Right lobe of liver (tissue), 6 donors: ENCODE data around the gene SPANXN4. TPM values are rescaled to one million over a fixed set of nuclear protein-coding genes. Genes with fewer than 3 reads are reported as not detected.

ENCODE experiments used
- ATAC-seq, 4 donors: fragments of 200-7000 bp; cut with Tn5 transposase; one replicate each; pipeline ENCODE4 v1.9.1; 2020; ENCODE audit warnings: mild to moderate bottlenecking in 4 of 4, moderate library complexity in 4 of 4
- DNase-seq, 3 donors: peaks; one replicate each; pipeline ENCODE4 v3.0.0-alpha.2; 2020
- H3K27ac ChIP-seq, 3 donors: fragments of 200-600 bp; one replicate each; pipeline ENCODE4 v1.8.0; 2022
- H3K27me3 ChIP-seq, 2 donors: fragments of 200-600 bp; one replicate each; pipeline ENCODE4 v1.8.0; 2022
- H3K36me3 ChIP-seq, 4 donors: fragments of 200-600 bp; sonication (generic) in 1 of 4; one replicate each; pipeline versions ENCODE4 v1.5.1 to v1.8.0; 2017 to 2022; ENCODE audit warnings: control low read depth in 1 of 4
- H3K4me1 ChIP-seq, 4 donors: fragments of 200-600 bp; sonication (generic) in 1 of 4; one replicate each; pipeline versions ENCODE4 v1.5.1 to v1.8.0; 2017 to 2022; ENCODE audit warnings: control low read depth in 1 of 4
- H3K4me3 ChIP-seq, 3 donors: fragments of 200-600 bp; one replicate each; pipeline ENCODE4 v1.8.0; 2022
- H3K9me3 ChIP-seq, 4 donors: fragments of 200-600 bp; sonication (generic) in 1 of 4; one replicate each; pipeline versions ENCODE4 v1.5.1 to v1.8.0; 2017 to 2022; ENCODE audit warnings: control low read depth in 1 of 4
- CTCF ChIP-seq, 4 donors: fragments of 200-600 bp in 3 of 4; fragments of 450-650 bp in 1 of 4; IDR thresholded peaks; one replicate each; pipeline versions ENCODE4 v1.5.1 to v1.8.0; 2016 to 2022; ENCODE audit warnings: antibody characterized with exemption in 4 of 4, mild to moderate bottlenecking in 2 of 4
- POLR2A ChIP-seq: fragments of 450-650 bp; IDR thresholded peaks from one replicate; pipeline ENCODE4 v1.6.1; 2017; ENCODE audit warnings: antibody characterized with exemption, mild to moderate bottlenecking
- WGBS: methylation state at CpG from one replicate; pipeline ENCODE4 v1.1.6; 2018; ENCODE audit warnings: low coverage, low lambda C conversion rate; ENCODE audit not compliant: insufficient coverage; ENCODE audit errors: missing lambda C conversion rate; 5-methylcytosine and 5-hydroxymethylcytosine counted together
- intact Hi-C, 2 donors: fragments of 100-400 bp; cut with DNase I; formaldehyde crosslinking; loops; one replicate each; pipeline versions ENCODE4 v1.11.2 to v1.14.1; 2022
- long read RNA-seq: library from polyadenylated mRNA; unstranded; transcript quantifications from one replicate; pipeline ENCODE4 v2.0.0, GENCODE V29; 2019
- total RNA-seq, 6 experiments: library from RNA; depleted of rRNA in 2 of 6; stranded (reverse); fragments of >200 nt in 2 of 6; fragmentation: NEBNext Ultra II Directional in 3 of 6; extraction: Animal tissue kit (Norgen Biotek cat#: 25700) in 3 of 6; gene quantifications; one replicate each; pipeline versions ENCODE4 v1.1.0 to v1.2.4, GENCODE V29; 2016 to 2023
- donor health status: DM: no; HTN: yes; CAD: no.
- donor health status: DM: no; HTN: no; CAD: no.
- donor health status: DM: no; HTN: no; CAD: no.
- donor health status: DM: no; HTN: yes; CAD: no.
- donor health status: DM: no; HTN: yes; CAD: no.

Gene SPANXN4, protein sequence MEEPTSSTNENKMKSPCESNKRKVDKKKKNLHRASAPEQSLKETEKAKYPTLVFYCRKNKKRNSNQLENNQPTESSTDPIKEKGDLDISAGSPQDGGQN
- not detected for total RNA-seq
- long read RNA-seq: 0 reads

- 50% methylated on average over 1 of the region's 2 CpGs for WGBS
These were observed at the start of gene SPANXN4 for GRCh38 chrX:143025628-143026027. TSS of gene SPANXN4 (plus strand) at chrX:143025928. CDS start at chrX:143026015, 87 bp downstream.

DNA sequence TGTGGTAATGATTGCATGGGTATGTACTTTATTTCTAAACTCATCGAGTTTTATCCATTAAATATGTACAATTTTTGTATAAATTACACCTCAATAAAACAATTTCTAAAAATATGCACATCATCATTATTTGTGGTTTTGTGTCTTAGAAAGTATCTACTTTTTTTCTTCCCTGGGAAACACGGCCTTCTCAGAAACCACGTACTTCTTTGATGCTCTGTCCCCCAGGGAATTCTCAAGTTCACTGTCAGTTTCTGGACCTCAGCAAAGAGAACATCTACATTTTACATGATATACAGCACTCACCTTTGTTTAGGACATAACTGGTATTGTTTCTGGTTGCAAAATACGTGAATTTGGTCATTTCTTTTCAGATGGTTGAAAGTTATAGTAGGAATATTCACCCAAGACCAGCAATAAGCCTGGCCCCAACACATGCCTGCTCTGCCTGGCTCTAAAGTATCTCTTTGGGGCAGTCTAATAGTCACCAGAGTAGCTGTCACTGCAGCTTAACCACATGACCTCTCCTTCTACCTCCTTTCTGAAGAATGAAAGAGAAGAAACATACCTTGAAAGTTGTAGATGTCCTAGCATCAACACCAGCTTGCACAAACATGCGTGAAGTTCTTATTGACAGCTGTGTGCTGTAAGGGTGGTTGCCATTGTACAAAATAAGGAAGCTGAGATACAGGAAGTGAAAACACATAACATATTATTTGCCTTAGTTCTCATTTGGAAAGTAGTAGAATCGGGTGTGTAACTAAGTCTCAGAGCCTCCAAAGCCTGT, 48.4 kb upstream of the SPANXN4 start:
- H3K36me3 ChIP-seq: no peaks in the 10 kb centered on the region
- no peak overlapping the region for H3K4me3 ChIP-seq
- WGBS: 45% methylated on average over 6 of the region's 6 CpGs
- no peaks in the 10 kb centered on the region for H3K9me3 ChIP-seq
- no peaks in the 10 kb centered on the region for H3K4me1 ChIP-seq
- H3K27me3 ChIP-seq: no peaks in the 10 kb centered on the region
- DNase-seq: no peak
- no peak overlapping the region for H3K27ac ChIP-seq
- TF ChIP-seq POLR2A: no peak
- no peak for TF ChIP-seq CTCF (IDR thresholded peaks at IDR 0.05)
- intact Hi-C loops: no loop called here
- no peak for ATAC-seq

More at GRCh38 chrX:143025628-143026027, at the start of gene SPANXN4:
- Histone ChIP-seq H3K36me3 (no peaks in the 10 kb centered on the region), H3K4me3 (no peak within 1 kb of the TSS), H3K27ac (no peak within 1 kb of the TSS), H3K9me3 (no peaks in the 10 kb centered on the region), H3K27me3 (no peaks in the 10 kb centered on the region), H3K4me1 (no peaks in the 10 kb centered on the region)
- TF ChIP-seq POLR2A (no peak), CTCF (IDR thresholded peaks at IDR 0.05) (no peak)
- DNase-seq: no peak
- ATAC-seq: no peak
- intact Hi-C loops: no loop called here

GRCh38 chrX:142978130-142978684, 47.5 kb upstream of the SPANXN4 start:
- no peaks in the 10 kb centered on the region for H3K27me3 ChIP-seq
- no peaks in the 10 kb centered on the region for H3K9me3 ChIP-seq
- ATAC-seq (no peak), DNase-seq (no peak)
- intact Hi-C loops: no loop called here
- H3K4me1 ChIP-seq: no peaks in the 10 kb centered on the region
- H3K27ac ChIP-seq: no peak overlapping the region
- TF ChIP-seq POLR2A: no peak
- TF ChIP-seq CTCF (IDR thresholded peaks at IDR 0.05): no peak
- H3K4me3 ChIP-seq: no peak overlapping the region
- 37% methylated on average over 4 of the region's 4 CpGs for WGBS
- H3K36me3 ChIP-seq: no peaks in the 10 kb centered on the region

- Histone ChIP-seq H3K27ac (no peak overlapping the region), H3K27me3 (no peaks in the 10 kb centered on the region), H3K36me3 (no peaks in the 10 kb centered on the region), H3K9me3 (no peaks in the 10 kb centered on the region), H3K4me1 (no peaks in the 10 kb centered on the region), H3K4me3 (no peak overlapping the region)
- 26% methylated on average over 2 of the region's 2 CpGs for WGBS
- no peak for ATAC-seq
- intact Hi-C loops: no loop called here
- no peak for DNase-seq
- no peak for TF ChIP-seq CTCF (IDR thresholded peaks at IDR 0.05)
- no peak for TF ChIP-seq POLR2A
These were observed 43.0 kb upstream of the SPANXN4 start for GRCh38 chrX:142982679-142983078.
